K562 (cell line): Measurements from ENCODE around the gene LRRC27.

Source experiments
- GATA2 ChIP-seq: sonication (generic); formaldehyde crosslinking; IDR thresholded peaks from 2 replicates; pipeline ENCODE4 v1.4.0; 2020; ENCODE audit warnings: mild to moderate bottlenecking, missing genetic modification reagents
- GATAD2B ChIP-seq: fragments of 450-650 bp; IDR thresholded peaks from 2 replicates; pipeline ENCODE4 v1.6.1; 2017; ENCODE audit warnings: mild to moderate bottlenecking, borderline replicate concordance
- JUN ChIP-seq, 2 experiments: sonication (generic) in 1 of 2; formaldehyde crosslinking in 1 of 2; IDR thresholded peaks; 2 replicates each; pipeline versions ENCODE4 v1.6.1 to v1.8.0; 2012 to 2022; ENCODE audit warnings: borderline replicate concordance in 2 of 2, mild to moderate bottlenecking in 2 of 2, improper control_type of control experiment in 1 of 2, low read depth in 1 of 2, low read length in 1 of 2, missing genetic modification reagents in 1 of 2
- NFYB ChIP-seq: IDR thresholded peaks from 2 replicates; pipeline ENCODE4 v1.6.1; 2011; ENCODE audit warnings: mild to moderate bottlenecking, moderate library complexity; ENCODE audit not compliant: insufficient read length; ENCODE audit errors: extremely low read depth
- TCFL5 ChIP-seq: fragments of 250-450 bp; sonication (Bioruptor Pico); conservative IDR thresholded peaks from 2 replicates; pipeline ENCODE4 v1.6.1; 2021; ENCODE audit warnings: mild to moderate bottlenecking, moderate library complexity, matching md5 sums
- ZNF76 ChIP-seq: fragments of 250-450 bp; sonication (Bioruptor Pico); IDR thresholded peaks from 2 replicates; pipeline ENCODE4 v1.4.0; 2020; ENCODE audit warnings: mild to moderate bottlenecking, moderate library complexity, borderline replicate concordance

DNA sequence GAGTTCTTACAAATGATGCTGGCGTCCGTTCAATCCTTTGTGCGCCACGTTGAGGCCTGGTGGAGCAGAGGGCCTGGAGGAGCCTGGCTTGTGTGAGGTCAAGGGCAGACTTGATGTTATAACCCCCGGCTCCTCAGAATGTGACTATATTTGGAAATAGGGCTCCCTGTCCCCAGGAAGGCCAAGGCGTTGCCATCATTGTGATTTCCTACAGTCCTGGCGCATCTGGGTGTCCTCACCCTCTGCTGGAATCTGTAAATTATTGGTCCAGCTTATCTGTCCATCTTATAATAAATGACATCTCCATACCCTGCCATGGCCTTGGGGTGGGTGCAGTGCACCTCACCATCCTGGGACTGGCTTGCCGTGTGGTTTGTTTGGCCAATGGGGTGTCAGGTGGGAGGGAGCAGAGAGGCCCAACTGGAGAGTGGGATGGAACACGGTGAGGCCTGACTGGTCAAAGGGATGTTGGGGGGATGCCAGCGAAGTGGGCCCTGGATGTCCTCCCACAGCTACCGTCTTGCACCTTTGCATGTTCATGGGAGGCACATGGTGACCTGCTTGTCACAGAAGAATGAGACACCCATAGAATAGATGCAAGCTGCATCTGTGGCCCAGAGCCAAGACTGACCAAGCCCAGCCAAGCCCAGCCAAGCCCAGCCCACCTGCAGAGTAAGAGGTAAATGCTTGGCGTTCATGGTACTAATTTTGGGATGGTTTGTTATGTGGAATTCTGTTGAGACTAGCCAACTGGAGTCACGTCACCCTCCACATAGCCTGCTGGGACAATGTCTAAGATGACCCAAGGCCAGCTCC, 11.1 kb upstream of the LRRC27 start:
- TF ChIP-seq GATA2 (CRISPR knock-in tag), result no peak
- TF ChIP-seq GATAD2B, result no peak
- no peak for TF ChIP-seq NFYB
- TF ChIP-seq JUN (IDR thresholded peaks at IDR 0.05; ENCODE audit: borderline replicate concordance, low read depth, low read length), result no peak
- TF ChIP-seq JUN (CRISPR knock-in tag; IDR thresholded peaks at IDR 0.05; ENCODE audit: borderline replicate concordance), result no peak
- no peak for TF ChIP-seq ZNF76 (CRISPR knock-in tag)
- TF ChIP-seq TCFL5 (CRISPR knock-in tag), result no peak
